NCI-H82 treated with DMSO at 0.1 percent for 48 hours (cell line): ENCODE data around the gene FBXL16.

ENCODE experiments used
- DNase-seq: peaks from one replicate; lab custom pipeline; 2025; ENCODE audit not compliant: unreplicated experiment; lab: John Stamatoyannopoulos, UW

The FBXL16 gene

DNA sequence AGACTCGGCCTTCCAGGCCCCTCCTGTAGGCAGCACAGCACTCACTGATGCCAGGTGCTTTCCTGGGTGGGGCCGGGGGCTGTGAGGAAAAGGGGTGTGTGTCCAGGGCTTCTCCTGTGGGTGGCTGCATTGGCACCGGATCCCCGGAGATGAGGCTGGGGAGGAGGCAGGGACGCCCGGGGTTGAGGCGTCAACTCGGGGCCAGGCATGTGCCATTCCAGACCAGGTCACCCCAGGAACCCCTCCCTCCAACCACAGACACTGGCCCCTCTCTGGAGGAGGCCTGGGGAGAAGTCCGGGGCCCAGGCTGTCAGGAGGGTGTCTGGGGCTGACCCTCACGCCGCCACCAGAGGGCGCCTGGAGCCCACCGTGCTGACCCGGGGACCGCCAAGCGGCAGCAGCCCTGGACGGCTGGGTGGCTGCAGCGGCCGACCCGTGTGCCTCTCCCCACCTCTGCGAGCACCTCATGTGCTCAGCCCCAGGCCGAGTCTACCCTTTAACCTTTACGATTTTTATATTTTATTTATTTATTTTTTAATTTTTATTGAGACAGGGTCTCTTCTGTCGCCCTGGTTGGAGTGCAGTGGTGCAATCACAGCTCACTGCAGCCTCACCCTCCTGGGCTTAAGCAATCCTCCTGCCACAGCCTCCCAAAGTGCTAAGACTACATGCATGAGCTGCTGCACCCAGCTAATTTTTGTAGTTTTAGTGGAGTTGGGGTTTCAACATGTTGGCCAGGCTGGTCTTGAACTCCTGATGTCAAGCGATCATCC lies 6.1 kb upstream of the FBXL16 start:
- peak; percentile 27 for DNase-seq

DNA sequence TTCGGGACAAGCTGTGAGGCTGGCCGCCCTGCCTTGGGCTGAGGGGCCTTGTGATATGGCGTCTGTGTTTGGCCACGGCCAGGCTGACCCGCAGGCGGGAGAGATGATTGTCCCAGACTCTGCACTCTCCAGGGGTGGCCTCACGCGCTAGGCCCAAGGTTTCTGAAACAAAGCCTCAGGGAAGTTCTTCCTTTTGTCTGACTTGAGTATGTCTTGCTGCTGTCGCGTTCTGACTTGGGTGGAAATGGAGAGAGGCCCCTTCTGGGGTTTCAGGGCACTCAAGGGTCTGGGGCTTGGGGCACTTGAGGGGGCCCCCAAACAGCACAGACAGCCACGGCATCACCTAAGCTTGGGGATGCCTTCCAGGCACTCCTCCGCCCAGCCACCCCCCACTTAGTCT lies 5.5 kb upstream of the FBXL16 start:
- no peak for DNase-seq

DNA sequence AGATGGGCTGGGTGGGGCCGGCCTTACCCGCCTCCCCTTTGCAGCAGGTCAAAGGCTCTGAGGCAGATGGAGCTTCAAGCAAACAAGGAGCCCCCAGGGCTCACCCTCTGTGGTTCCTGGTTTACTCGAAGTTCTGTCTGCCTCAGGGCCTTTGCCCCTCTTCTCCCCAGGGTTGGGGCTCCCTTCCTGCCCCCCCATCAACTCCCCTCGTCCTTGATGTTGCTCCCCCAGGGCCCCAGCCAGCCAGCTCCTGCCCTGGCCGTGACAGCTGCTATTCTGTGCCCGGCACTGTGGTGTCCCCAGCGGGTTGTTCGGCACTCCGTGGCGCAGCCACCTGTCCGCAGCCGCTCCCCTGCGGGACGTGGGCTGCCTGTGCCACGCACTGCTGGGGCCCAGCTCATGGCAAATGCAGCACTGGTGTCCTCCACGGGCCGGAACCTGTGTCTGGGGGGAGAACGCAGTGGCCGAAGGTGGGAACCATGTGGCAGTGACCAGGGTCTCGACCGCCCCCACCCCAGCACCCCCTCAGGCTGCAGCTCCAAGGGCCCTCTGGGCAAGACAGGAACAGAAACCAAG lies 5.0 kb upstream of the FBXL16 start:
- no peak for DNase-seq

DNA sequence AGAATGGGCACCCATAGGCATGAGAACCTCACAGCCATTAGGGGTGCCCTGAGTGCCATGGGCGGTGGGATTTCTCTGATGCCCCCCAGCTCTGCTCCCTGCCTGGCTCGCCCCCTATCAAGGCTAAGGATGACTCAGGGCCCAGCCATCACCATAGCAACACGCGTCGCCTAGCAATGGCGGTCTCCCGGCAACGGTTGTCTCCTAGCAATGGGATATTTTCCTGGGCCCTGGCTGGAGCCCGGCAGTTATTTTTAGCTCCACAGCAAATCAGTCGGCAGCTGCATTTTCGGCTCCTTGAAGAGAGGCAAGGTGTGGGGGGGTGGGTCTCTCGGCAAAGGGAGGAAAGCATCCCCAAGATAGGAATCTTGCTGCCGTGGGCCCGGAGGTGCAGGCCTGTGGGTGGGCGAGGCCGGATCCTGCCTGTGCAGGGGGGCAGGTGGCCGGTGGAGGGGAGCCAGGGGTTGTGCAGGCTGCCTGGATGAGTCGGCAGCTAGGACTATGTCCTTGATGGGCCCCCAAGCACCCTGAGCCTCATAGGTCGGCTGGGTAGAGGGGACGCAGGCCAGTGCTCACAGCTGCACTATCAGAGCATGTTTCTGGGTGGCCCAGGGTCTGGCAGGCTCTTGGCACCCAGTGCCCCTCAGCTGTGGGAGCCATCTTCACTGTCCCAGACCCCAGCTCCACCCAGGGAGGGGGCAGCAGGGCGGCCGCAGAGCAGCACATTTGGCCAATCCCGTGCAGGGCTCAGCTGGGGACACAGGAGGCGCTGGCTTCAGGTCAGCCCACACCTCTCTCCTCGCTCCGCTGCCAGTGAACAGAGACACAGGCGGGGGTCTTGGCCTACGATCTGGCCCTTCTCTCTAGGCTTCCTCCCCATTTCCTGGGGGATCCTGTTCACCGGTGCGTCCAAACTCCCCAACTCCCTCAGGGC lies 4.2 kb upstream of the FBXL16 start:
- DNase-seq = peak; percentile 20

DNA sequence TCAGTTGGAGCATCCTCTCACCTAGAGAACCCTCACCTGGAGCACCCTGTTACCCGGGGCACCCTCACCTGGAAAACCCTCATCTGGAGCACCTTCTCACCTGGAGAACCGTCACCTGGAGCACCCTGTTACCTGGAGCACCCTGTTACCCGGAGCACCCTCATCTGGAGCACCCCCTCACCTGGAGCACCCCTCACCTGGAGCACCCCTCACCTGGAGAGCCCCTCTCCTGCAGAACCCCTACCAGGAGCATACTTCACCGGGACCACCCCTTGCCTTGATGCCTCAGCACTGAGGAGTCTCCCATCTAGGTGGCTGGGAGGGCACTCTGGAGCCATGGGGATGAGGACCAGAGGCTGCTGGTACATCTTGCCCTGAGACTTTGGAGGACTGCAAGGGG lies 3.4 kb upstream of the FBXL16 start:
- DNase-seq = no peak

DNA sequence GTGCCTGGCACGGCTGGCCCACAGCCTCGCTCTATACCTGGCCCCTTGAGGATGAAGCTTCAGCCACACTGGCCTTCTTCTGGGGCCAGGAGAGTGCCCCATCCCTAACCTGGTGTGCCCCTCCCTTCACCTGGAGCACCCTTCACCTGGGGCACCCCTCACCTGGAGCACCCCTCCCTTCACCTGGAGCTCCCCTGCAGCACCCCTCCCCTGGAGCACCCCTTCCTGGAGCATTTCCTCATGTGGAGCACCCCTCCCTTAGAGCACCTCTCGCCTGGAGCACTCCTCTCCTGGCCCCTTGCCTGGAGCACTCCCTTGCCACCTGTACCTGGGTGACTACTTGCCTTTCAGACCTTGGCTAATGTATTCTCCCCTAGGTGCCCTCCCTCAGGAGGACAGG lies 2.4 kb upstream of the FBXL16 start:
- DNase-seq = no peak

DNA sequence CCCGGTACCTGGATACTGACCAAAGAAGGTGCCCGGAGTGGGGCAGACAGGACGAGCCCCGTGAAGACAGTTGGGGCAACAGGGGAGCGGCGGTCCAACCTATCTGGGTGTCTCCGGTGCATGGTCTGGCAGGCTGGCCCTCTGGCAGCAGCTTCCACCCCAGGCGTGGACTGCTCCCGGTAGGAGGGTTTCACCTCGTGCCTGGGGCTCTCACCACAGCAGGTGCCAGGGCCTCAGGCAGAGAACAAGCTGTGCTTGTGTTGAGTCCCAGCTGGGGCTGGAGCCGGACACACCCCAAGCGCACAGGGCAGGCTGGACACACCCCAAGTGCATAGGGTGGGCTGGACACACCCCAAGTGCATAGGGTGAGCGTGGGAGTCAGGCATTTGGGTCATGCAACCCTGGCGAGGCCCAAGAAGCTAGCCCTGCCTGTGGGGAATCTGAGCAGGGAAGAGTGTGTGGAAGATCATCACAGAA lies 1.5 kb upstream of the FBXL16 start:
- DNase-seq = no peak

DNA sequence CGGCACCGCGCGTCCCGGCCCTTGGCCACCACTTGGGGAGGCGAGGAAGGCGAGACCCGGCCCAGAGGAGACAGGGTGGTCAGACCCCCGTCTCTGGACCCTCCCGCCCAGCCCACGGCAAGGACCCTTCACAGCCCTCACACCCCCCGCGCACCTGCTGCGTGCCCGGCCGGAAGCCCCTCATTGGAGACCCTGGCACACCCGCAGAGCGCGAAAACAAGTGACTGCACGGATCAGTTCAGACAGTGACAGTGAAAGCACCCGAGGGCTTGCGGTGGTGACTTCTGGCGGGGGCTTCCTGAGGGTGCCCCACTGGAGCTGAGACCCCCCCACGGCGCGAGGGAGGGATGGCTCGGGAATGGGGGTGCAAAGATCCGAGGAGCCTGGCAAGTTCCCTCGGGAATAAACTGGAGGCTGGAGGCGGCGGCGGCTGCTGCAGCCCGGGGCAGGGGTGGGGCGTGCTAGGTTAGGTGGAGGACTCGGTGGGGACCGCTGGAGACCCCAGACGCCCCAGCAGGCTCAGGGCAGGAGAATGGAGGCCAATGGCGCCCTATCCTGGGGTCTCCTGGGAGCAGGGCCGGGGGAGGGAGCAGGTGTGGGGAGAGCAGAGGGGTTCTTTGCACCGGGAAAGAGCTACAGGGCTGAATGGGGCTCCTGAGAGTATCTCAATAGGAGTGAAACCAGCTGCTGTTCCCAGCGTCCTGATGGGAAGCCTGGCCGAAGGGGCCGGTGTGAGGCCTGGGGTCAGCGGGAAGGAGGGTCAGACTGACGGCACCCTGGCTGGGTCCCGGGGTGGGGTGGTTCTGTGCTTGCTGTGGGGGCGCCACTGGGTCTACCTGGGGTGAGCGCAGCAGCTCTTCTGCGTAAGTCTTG lies 824 bp upstream of the FBXL16 start:
- DNase-seq = no peak

DNA sequence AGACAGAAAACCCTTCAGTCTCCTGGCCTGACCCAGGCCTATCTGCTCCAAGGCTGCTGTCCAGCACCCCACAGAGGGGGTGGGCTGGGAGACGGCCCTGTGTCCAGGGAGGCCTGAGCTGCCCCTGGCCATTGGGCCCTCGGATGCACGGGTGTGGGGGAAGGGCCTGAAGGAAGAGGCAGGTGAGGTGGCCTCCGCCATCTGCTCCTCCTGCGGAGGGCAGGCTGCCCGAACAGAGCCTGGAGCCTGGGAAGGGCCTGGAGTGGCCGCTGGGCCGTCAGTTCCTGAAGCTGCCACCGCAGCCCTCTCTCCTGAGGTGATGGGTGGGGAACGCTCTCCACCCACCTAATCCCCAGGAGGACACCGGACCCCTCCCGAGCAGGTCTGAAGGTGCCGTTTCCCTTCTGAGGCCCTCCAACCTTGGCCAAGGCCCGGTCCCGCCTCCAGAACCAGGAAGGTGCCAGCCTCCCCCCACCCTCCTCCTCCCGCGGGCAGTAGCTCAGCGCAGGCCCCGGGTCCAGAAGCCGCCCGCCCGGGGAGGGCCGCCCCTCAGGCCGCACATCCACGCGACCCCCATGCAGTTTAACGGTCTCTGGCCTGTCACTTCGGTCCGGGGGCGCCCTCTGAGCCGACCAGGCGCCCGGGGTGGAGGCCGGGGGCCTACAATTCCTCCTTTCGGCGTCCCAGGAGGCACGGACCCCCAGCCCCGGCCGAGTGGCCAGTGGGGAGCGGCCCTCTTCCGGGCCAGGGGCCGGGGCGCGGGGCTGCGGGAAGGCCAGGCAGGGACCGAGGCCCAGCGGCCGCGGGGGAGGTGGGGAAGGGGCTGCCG lies 835 bp downstream of the FBXL16 start:
- DNase-seq = no peak

DNA sequence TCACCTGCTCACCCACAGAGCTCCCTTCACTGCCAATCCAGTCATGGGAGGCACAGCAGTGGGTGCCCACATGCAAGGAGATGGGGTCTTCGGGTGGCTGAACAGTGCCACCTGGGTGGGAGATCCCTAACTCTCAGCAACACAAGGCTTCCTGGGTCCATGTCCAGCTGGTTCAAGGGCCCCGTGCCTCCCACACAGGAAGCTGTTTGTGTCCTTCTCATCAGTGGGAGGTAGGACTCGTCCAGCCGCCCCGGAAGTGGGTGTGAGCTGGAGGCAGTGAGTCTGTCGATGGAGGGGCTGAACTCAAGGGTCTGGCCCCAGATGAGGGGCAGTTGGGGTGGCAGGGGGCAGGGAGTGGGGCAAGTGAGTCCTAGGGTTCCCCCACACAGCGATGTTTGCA lies 1.6 kb downstream of the FBXL16 start:
- DNase-seq = no peak

DNA sequence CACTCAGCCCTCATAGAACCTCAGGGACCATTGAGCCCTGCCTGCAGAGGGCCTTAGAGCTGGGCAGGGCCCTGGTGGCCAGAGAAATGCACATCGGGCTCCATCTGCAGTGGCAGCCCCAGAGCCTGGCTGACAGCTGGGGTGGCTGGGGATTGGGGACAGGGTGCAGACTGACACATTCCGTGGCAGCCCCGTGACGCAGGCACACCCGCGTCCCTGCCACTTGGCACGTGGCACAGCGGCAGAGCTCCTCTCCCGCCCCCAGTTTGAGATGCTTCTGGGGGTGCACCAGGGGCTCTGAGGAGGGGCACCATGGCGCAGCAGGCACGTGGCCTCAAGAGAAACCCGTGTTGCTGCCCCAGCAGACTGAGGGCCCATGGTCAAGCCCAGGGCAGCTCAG lies 2.2 kb downstream of the FBXL16 start:
- DNase-seq = no peak

DNA sequence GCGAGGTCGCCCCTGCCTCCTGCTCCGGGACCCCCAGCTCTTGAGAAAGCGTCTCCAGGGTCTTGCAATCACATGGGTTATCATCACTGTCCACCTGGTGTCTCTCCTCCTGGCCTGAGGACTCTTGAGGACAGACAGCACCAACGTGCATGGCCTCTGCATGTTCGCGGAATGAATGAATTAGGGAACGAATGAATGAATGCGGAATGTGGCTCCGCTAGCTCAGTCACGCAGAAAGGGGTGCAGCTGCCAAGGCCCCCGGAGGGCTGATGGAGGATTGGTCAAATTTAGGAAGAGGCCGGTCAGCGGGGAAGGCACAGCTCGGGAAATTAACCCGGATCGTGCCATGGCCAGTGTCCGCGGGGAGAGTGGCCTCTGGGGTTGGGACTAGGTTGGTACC lies 3.3 kb downstream of the FBXL16 start:
- DNase-seq = no peak

DNA sequence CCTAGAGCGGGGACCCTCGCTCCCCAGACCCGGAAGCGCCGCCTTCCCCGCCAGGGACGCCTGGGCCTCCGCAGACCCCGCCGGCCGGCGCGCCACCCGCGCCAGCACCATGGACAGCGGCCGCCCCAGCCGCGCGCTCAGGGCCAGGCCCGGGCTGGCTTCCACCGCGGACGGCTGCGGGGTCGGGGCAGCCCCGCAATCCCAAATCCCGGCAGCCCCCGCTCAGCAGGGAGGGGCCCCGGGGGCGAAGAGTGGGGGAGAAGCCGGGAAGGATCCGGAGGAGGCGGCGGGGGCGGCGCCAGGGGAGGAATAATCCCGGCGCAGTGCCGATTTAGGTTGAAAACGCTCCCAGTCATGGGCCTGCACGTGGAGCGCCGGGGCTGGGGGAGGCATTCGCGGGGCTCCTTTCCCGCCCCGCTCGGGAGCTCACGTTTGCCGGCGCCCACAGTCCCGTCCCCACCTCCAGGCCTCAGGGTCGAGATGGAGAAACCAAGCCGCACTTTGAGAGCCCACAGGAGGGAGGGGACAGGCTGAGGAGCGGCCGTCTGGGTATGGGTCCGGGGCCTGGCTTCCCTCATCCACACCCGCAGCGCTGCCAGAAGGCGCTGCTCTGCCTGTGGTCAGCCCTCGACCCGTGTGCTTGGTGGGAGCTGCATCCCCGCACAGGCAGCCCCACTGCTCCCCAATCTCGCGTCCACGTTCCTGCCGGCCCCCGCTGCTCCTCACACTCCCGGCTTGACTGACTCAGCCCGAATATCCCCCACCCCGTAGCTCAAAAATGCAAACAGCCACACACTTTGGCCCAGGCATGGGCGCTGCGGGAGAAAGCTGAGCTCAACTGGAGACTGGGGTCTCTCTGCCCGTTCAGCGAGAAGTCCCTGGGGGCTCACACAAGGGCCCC lies 4.7 kb downstream of the FBXL16 start:
- no peak for DNase-seq

DNA sequence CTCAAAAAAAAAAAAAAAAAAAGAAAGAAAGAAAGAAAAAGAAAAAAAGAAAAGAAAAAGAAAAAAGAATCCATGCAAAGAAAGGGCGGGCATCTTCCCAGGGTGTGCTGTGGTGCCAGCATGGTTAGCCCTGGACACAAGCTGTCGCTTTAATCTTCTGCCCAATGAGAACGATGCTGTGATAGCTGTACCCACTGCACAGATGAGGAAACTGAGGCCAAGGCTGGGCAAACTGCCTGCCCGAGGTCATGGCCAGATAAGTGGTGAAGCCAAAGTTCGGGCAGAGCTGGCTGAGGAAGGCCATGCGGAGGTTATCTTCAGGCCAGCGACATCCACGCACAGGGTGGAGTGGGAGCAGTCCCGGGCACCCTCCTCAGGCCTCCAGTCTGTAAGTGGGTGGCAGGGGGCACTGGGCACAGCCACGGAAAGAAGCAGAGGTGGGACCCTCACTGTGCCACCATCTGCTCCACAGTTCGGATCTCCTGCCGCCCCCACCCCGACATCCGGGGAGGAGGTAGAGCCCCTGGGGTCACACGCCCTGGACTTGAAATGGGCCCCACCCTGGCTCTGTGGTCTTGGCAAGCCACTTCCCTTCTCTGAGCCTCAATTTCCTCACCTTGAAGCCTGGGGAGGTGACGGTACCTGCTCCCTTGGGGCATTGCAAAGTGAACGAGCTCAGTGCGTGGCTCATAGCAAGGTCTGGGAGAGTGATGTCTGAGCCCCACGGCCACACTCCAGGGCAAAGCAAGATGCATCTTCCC lies 6.5 kb downstream of the FBXL16 start:
- DNase-seq = no peak

DNA sequence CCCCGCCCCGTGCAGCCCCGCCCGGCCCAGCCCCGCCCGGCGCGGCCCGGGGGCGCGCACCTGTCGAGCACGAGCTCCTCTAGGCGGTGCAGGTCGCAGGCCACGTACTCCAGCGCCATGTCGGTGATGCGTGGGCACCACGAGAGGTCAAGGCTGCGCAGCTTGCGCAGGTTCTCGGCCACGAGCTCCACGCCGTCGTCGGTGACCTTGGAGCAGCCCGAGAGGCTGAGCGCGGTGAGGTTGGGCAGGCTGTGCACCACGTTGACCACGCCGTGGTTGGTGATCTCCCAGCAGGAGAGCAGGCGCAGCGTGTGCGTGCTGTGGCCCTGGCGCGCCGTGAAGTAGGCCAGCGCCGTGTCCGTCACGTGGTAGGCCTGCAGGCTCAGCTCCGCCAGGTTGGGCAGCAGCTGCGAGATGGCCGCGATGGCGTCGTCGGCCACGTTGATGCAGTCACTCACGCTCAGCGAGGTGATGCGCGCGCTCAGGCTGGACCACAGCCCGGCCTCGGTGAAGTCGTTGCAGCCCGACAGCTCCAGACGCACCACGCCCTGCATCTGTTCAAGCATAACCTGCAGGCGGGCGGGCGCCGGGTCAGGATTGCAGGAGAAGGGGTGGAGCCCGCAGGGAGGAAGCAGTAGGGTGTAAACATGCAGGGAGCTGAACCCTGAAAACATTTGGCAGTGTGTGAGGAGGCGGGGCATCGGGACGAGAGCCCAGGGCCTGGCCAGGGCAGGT lies 10.1 kb downstream of the FBXL16 start:
- no peak for DNase-seq

DNA sequence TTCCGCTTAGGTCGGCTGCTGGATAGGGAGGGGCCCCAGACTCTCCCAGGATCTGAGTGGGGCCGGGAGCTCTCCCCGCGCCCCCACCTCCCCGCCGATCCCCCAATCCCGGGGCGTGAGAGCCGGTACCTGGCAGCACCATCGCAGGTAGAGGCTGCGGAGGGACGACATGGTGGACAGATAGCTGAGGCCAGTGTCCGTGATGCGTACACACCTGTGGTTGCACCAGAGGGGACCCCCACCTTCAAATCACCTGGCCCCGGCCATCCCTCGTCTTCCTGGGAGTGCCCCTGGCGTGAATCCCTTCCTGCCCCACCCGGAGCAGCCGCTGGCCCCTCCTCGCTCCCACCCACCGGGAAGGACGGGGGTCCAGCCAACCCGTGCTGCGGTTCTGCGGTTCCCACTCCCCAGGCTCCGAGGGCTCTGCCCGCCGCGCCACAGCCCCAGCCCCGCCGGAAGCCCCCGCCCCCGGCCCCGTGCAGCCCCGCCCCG lies 10.7 kb downstream of the FBXL16 start:
- DNase-seq = no peak

DNA sequence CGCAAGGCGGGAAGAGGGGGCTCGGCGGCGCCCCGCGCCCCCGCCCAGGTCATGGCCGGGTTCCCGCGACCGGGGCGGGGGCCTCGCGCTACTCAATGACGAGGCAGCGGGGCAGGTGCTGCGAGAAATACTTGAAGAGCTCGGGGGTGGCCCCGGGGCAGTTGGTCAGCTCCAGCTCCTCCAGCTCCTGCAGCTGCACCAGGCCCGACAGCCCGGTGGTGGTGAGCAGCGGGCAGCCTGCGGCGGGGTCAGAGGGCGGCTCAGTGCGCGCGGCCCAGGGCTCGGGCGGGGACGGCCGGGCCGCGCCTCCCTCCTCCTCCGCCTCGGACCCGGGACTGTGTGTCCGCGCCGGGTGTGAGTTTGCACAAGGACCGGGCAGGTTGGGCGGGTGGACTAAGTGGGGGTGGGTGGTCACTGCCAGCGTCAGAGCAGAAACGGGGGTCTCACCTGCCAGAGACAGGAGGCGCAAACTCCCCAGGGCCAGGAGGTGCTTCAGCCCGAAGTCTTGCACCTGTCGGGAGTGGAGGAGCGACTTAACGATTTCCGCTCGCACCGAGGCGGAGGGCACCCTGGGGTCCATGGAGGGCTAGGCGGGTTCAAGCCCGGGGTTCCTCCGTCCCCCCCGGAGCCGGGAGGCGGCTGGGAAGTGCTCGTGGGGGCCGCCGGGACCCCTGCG lies 11.3 kb downstream of the FBXL16 start:
- no peak for DNase-seq
